ENCODE data around the gene CD74.

Gene CD74

GRCh38 chr5:150358261-150359095, 54.2 kb downstream of the CD74 start:
- no peak for DNase-seq (ENCODE audit: low read depth)

- peak; percentile 91 for DNase-seq (ENCODE audit: low read depth)
These were observed 55.1 kb downstream of the CD74 start, which contains the start of gene TCOF1 for GRCh38 chr5:150357326-150358260. Gene TCOF1 (plus strand): TSS chr5:150357697. CDS start chr5:150357747, 50 bp downstream.

GRCh38 chr5:150356575-150357294, 56.0 kb downstream of the CD74 start:
- DNase-seq (ENCODE audit: low read depth): no peak

- no peak for DNase-seq (ENCODE audit: low read depth)
These were observed 56.9 kb downstream of the CD74 start for GRCh38 chr5:150355791-150356190.

- no peak for DNase-seq (ENCODE audit: low read depth)
These were observed 59.6 kb downstream of the CD74 start for GRCh38 chr5:150353032-150353675.

GRCh38 chr5:150352244-150353031, 60.3 kb downstream of the CD74 start:
- no peak for DNase-seq (ENCODE audit: low read depth)
